Neural crest cell (in vitro differentiated cells): ENCODE measurements around the gene PDCD1. TPM values are rescaled to one million over a fixed set of nuclear protein-coding genes. Genes with fewer than 3 reads are reported as not detected.
"Not testable (repeated sequence)": the region's sequence is repeated elsewhere in the genome, so short reads cannot be mapped to it uniquely, and the experiment has no call there.

Source experiments
- DNase-seq: peaks from one replicate; pipeline ENCODE4 v3.0.0; 2021; ENCODE audit warnings: low read depth, mixed read lengths, low spot score
- H3K27ac Mint-ChIP-seq: one replicate; pipeline ENCODE4 v1.8.0; 2021; ENCODE audit warnings: mild to moderate bottlenecking, mixed read lengths; ENCODE audit not compliant: unreplicated experiment
- H3K27me3 Mint-ChIP-seq: 2 replicates; pipeline ENCODE4 v1.8.0; 2021; ENCODE audit warnings: low read depth, mild to moderate bottlenecking, mixed read lengths
- H3K36me3 Mint-ChIP-seq: 2 replicates; pipeline ENCODE4 v1.8.0; 2021; ENCODE audit warnings: low read depth, mild to moderate bottlenecking, mixed read lengths
- H3K4me1 Mint-ChIP-seq: 2 replicates; pipeline ENCODE4 v1.8.0; 2021; ENCODE audit warnings: mixed read lengths
- H3K4me3 Mint-ChIP-seq: one replicate; pipeline ENCODE4 v1.8.0; 2021; ENCODE audit warnings: mild to moderate bottlenecking, mixed read lengths
- H3K9me3 Mint-ChIP-seq: 2 replicates; pipeline ENCODE4 v1.8.0; 2021; ENCODE audit warnings: mixed read lengths
- long read RNA-seq: library from polyadenylated mRNA; unstranded; transcript quantifications from one replicate; pipeline ENCODE4 v2.0.0, GENCODE V29; 2020
- total RNA-seq: library from RNA; stranded (reverse); gene quantifications from 2 replicates; pipeline ENCODE4 v1.2.1, GENCODE V29; 2021
- TF ChIP-seq, protein P1 (sequence below): fragments of 200-600 bp; sonication (generic); conservative IDR thresholded peaks from 2 replicates; pipeline ENCODE4 v1.5.0; 2021; ENCODE audit warnings: antibody characterized with exemption, mild to moderate bottlenecking

Gene PDCD1
- not detected in 2 replicates for total RNA-seq
- long read RNA-seq: 0 reads

DNA sequence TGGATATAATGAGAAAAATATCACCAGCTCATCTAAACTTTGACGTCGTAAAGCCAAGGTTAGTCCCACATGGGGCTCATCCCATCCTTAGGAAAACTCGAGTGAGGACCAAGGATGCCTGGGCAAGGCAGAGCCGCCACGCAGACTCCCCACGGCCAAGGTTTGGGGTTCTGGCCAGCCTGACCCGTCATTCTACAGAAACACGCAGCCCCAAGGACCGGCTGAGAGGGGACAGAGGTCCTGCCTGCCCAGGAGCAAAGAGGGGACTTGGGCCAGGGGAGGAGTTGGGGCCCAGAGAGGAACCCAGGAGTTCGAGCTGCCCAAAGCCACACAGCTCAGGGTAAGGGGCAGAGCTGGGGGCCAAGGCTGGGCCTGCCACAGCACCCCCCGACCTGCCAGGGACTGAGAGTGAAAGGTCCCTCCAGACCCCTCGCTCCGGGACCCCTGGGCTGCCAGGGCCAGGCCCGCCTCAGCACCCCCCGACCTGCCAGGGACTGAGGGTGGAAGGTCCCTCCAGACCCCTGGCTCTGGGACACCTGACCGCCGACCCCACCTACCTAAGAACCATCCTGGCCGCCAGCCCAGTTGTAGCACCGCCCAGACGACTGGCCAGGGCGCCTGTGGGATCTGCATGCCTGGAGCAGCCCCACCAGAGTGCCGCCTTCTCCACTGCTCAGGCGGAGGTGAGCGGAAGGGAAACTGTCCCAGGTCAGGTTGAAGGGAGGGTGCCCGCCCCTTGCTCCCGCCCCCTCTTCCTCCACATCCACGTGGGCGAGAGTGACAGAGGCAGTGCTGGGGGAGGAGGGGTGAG, at the start of gene PDCD1:
Gene PDCD1, minus strand, starts transcription at position 689 of the 811 bp plus-strand sequence. Its CDS starts 56 bp downstream, at position 633.
- Mint-ChIP-seq H3K36me3 (no peaks in the 10 kb centered on the region), H3K4me1 (peaks cover 10% of the 10 kb centered on the region), H3K27me3 (no peaks in the 10 kb centered on the region), H3K27ac (peak within 1 kb of the TSS; percentile 93), H3K9me3 (no peaks in the 10 kb centered on the region), H3K4me3 (no peak within 1 kb of the TSS)
- DNase-seq: no peak
- TF ChIP-seq, protein P1, sequence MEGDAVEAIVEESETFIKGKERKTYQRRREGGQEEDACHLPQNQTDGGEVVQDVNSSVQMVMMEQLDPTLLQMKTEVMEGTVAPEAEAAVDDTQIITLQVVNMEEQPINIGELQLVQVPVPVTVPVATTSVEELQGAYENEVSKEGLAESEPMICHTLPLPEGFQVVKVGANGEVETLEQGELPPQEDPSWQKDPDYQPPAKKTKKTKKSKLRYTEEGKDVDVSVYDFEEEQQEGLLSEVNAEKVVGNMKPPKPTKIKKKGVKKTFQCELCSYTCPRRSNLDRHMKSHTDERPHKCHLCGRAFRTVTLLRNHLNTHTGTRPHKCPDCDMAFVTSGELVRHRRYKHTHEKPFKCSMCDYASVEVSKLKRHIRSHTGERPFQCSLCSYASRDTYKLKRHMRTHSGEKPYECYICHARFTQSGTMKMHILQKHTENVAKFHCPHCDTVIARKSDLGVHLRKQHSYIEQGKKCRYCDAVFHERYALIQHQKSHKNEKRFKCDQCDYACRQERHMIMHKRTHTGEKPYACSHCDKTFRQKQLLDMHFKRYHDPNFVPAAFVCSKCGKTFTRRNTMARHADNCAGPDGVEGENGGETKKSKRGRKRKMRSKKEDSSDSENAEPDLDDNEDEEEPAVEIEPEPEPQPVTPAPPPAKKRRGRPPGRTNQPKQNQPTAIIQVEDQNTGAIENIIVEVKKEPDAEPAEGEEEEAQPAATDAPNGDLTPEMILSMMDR: no peak

GRCh38 chr2:241907831-241908230, 49.1 kb upstream of the PDCD1 start:
- not testable (repeated sequence) for H3K27ac Mint-ChIP-seq, DNase-seq, H3K9me3 Mint-ChIP-seq, H3K4me3 Mint-ChIP-seq, H3K36me3 Mint-ChIP-seq, H3K27me3 Mint-ChIP-seq, H3K4me1 Mint-ChIP-seq

GRCh38 chr2:241906826-241907570, 48.3 kb upstream of the PDCD1 start:
- Mint-ChIP-seq H3K9me3 (no peaks in the 10 kb centered on the region), H3K4me3 (no peak overlapping the region), H3K27me3 (peaks cover under 1% of the 10 kb centered on the region), H3K36me3 (peaks cover 4% of the 10 kb centered on the region), H3K4me1 (peaks cover under 1% of the 10 kb centered on the region), H3K27ac (no peak overlapping the region)
- no peak for DNase-seq
- TF ChIP-seq, protein P1: no peak

DNA sequence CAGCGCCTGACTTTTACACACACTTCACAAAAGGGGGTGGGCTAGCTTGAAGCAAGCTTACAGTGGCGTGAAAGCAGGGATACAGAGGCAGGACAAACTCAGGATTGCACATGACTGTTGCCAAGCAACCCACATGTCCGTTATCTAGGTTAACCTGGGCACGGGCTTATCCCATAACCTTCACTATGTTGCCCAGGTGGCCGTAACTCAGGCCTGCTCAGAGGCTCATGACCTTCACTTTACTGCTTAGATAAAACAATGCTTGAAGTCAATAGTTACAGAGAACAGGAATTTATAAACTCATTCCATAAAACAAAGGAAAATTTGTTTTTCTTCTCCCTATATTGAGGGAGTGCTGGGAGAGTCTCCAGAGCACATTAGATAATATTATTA, 47.7 kb upstream of the PDCD1 start:
- H3K27me3 Mint-ChIP-seq, H3K9me3 Mint-ChIP-seq, H3K36me3 Mint-ChIP-seq, H3K4me3 Mint-ChIP-seq, DNase-seq, H3K4me1 Mint-ChIP-seq: not testable (repeated sequence)
- H3K27ac Mint-ChIP-seq: peak overlapping the region; percentile 59

DNA sequence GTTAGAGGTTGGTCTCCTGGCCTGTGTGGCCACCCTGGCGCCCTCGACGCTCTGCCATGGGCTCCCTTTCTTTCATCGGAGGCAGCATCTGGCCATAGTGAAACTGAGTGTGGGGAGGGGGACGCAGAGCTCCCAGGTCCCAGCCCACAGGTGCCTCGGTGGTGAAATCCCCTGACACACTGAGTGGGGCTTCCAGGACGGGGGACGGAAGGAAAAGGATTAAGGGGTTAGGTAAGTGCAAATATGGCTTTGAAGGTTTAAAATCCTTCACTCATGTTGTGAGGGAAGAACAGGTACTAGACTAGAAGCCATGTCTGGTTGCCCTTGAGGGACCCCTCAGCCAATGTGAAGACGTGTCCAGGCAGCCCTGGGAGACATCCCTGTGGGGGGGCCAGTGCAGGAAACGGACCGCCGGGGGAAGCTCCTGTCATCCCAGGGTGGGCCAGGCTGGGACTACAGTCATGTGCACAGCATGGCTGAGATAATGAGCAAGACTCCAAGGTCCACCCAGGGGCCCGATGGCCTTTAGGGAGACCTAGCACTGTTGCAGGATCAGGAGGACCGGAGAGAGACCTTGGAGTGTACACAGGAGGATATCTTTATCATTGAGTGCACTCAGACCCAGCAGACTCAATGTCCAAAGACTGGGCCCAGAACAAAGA, 47.2 kb upstream of the PDCD1 start:
- H3K4me1 Mint-ChIP-seq: peaks cover 8% of the 10 kb centered on the region
- no peaks in the 10 kb centered on the region for H3K9me3 Mint-ChIP-seq
- no peak overlapping the region for H3K4me3 Mint-ChIP-seq
- peak overlapping the region; percentile 71 for H3K27ac Mint-ChIP-seq
- peaks cover 2% of the 10 kb centered on the region for H3K36me3 Mint-ChIP-seq
- H3K27me3 Mint-ChIP-seq: peaks cover 8% of the 10 kb centered on the region
- DNase-seq: no peak
- TF ChIP-seq, protein P1: no peak

DNA sequence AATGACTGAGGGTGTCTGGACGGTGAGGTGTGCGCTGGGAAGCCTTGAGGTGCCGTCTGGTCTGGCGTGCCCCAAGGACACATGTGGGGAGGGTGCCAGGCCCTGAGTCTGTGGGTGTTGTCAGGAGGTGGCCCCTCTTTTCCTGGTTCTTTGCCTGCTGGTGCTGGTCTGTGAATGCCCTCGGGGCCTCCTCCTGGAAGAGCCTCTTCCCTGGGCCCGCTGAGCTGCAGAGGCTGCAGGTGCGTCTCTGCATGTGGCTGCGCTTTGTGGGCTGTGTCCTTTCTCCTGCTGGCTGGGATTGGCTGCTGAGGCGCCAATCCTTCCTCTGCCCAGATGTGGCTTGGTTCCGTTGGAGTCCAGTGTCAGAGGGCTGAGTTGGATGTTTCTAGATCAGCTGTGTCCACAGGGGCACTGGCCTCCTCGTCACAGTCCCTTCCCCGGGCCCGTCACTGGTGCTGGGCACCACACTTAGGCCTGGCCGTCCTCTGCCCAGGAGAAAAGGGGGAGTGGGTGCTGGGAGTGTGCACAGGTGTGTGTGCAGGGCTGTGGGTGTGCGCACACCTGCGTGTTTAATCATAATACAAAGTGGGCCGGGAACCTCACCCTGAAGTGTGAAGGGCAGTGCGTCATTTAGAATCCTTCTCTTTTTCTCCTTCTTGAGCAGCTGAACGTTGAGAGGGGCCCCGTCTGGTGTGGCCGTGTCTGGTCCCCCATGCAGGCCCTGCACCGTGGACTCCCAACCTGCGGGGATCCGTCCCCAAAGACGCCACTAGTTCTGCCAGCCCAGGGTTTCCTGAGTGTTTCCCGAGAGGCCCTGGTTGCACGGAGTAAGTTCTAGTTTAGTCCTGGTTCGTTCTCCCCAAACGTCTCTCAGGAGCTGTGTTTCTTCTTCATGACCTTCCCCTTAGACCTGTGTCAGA, 46.4 kb upstream of the PDCD1 start:
- TF ChIP-seq, protein P1: no peak
- Mint-ChIP-seq H3K27ac (peak overlapping the region; percentile 71), H3K4me1 (peaks cover 8% of the 10 kb centered on the region), H3K36me3 (no peaks in the 10 kb centered on the region), H3K4me3 (no peak overlapping the region), H3K9me3 (no peaks in the 10 kb centered on the region), H3K27me3 (peaks cover 8% of the 10 kb centered on the region)
- no peak for DNase-seq
